Loucy (cell line): ENCODE results near the gene FOXA3.
A peak's percentile ranks its signal among the peaks of the same experiment; 100 is the strongest.

Experiments
- H2AFZ ChIP-seq: fragments of 200-600 bp; sonication (generic); 2 replicates; pipeline ENCODE4 v1.6.0; 2016; ENCODE audit warnings: antibody characterized with exemption, mild to moderate bottlenecking, low read length, moderate library complexity
- H3F3A ChIP-seq: fragments of 200-600 bp; 2 replicates; pipeline ENCODE4 v1.6.0; 2016; ENCODE audit warnings: antibody characterized with exemption, low read depth, mild to moderate bottlenecking
- H3K27me3 ChIP-seq: fragments of 200-600 bp; sonication (generic); 2 replicates; pipeline ENCODE4 v1.6.1; 2014; ENCODE audit warnings: low read length, mild to moderate bottlenecking; ENCODE audit not compliant: insufficient read depth, poor library complexity, severe bottlenecking
- H3K36me3 ChIP-seq: fragments of 200-600 bp; sonication (generic); 2 replicates; pipeline ENCODE4 v1.6.1; 2016; ENCODE audit warnings: low read length; ENCODE audit not compliant: insufficient read depth
- H3K4me1 ChIP-seq: fragments of 200-600 bp; sonication (generic); 2 replicates; pipeline ENCODE4 v1.5.1; 2014; ENCODE audit warnings: low read length, mild to moderate bottlenecking; ENCODE audit not compliant: insufficient read depth, poor library complexity, severe bottlenecking
- H3K4me2 ChIP-seq: fragments of 200-600 bp; sonication (generic); 2 replicates; pipeline ENCODE4 v1.6.0; 2014; ENCODE audit warnings: antibody characterized with exemption, low read length, low read depth, mild to moderate bottlenecking; ENCODE audit not compliant: poor library complexity, severe bottlenecking
- H3K4me3 ChIP-seq: fragments of 200-600 bp; sonication (generic); 2 replicates; pipeline ENCODE4 v1.5.1; 2014; ENCODE audit warnings: low read length, mild to moderate bottlenecking, mixed read lengths; ENCODE audit not compliant: poor library complexity, severe bottlenecking
- H3K79me2 ChIP-seq: fragments of 200-600 bp; sonication (generic); 2 replicates; pipeline ENCODE4 v1.6.1; 2014; ENCODE audit warnings: low read length; ENCODE audit not compliant: insufficient read depth
- H3K9ac ChIP-seq: fragments of 200-600 bp; sonication (generic); 2 replicates; pipeline ENCODE4 v1.6.0; 2014; ENCODE audit warnings: mild to moderate bottlenecking, low read depth, low read length, moderate library complexity; ENCODE audit not compliant: poor library complexity, severe bottlenecking
- H3K9me2 ChIP-seq: fragments of 200-600 bp; sonication (generic); replicated peaks from 2 replicates; pipeline ENCODE4 v1.6.1; 2016; ENCODE audit warnings: low read depth, low read length, mixed read lengths
- H3K9me3 ChIP-seq: fragments of 200-600 bp; sonication (generic); 2 replicates; pipeline ENCODE4 v1.6.1; 2014; ENCODE audit warnings: mild to moderate bottlenecking, antibody characterized with exemption, low read length, low read depth; ENCODE audit not compliant: insufficient read depth
- H4K20me1 ChIP-seq: fragments of 200-600 bp; sonication (generic); 2 replicates; pipeline ENCODE4 v1.6.0; 2014; ENCODE audit warnings: antibody characterized with exemption, low read length, mild to moderate bottlenecking; ENCODE audit not compliant: insufficient read depth, poor library complexity, severe bottlenecking
- CTCF ChIP-seq: fragments of 200-600 bp; sonication (generic); conservative IDR thresholded peaks from 2 replicates; pipeline ENCODE4 v1.5.1; 2014; ENCODE audit warnings: mild to moderate bottlenecking, antibody characterized with exemption, low read length
- EZH2phosphoT487 ChIP-seq: fragments of 200-600 bp; IDR thresholded peaks from 2 replicates; pipeline ENCODE4 v1.6.1; 2018; ENCODE audit warnings: antibody characterized with exemption, mild to moderate bottlenecking, moderate library complexity, borderline replicate concordance

Gene FOXA3

GRCh38 chr19:45899253-45899652 lies 35.1 kb downstream of the FOXA3 start:
- no peaks in the 10 kb centered on the region for H3F3A ChIP-seq
- H3K9ac ChIP-seq, result no peak overlapping the region
- H3K79me2 ChIP-seq, result peaks cover 27% of the 10 kb centered on the region
- no peaks in the 10 kb centered on the region for H3K27me3 ChIP-seq
- H3K4me1 ChIP-seq, result peaks cover 5% of the 10 kb centered on the region
- H3K36me3 ChIP-seq, result no peaks in the 10 kb centered on the region; the same call in 1 of the 2 replicates
- peaks cover 4% of the 10 kb centered on the region for H4K20me1 ChIP-seq
- H3K4me3 ChIP-seq, result no peak overlapping the region
- TF ChIP-seq CTCF (no peak), EZH2phosphoT487 (no peak)
- no peaks in the 10 kb centered on the region for H3K9me2 ChIP-seq
- H2AFZ ChIP-seq, result no peak overlapping the region
- no peaks in the 10 kb centered on the region for H3K9me3 ChIP-seq
- no peak overlapping the region for H3K4me2 ChIP-seq

GRCh38 chr19:45899919-45900589 lies 35.9 kb downstream of the FOXA3 start:
- no peak overlapping the region for H2AFZ ChIP-seq
- no peak overlapping the region for H3K9ac ChIP-seq
- peaks cover 4% of the 10 kb centered on the region for H4K20me1 ChIP-seq
- H3K9me3 ChIP-seq, result no peaks in the 10 kb centered on the region
- H3K4me3 ChIP-seq, result peak overlapping the region; percentile 99
- TF ChIP-seq EZH2phosphoT487, result no peak
- TF ChIP-seq CTCF, result no peak
- H3K4me1 ChIP-seq, result peaks cover 5% of the 10 kb centered on the region
- H3K79me2 ChIP-seq, result peaks cover 27% of the 10 kb centered on the region
- H3K36me3 ChIP-seq, result no peaks in the 10 kb centered on the region; the same call in 1 of the 2 replicates
- H3K9me2 ChIP-seq, result no peaks in the 10 kb centered on the region
- no peaks in the 10 kb centered on the region for H3K27me3 ChIP-seq
- no peaks in the 10 kb centered on the region for H3F3A ChIP-seq
- H3K4me2 ChIP-seq, result peak overlapping the region; percentile 85

- peak overlapping the region; percentile 99 for H3K4me3 ChIP-seq
- TF ChIP-seq CTCF (no peak), EZH2phosphoT487 (no peak)
Observed at GRCh38 chr19:45900738-45901431, 36.8 kb downstream of the FOXA3 start.

More at GRCh38 chr19:45900738-45901431, 36.8 kb downstream of the FOXA3 start:
- H3K9me2 ChIP-seq, result no peaks in the 10 kb centered on the region
- no peaks in the 10 kb centered on the region for H3K9me3 ChIP-seq
- H4K20me1 ChIP-seq, result peaks cover 4% of the 10 kb centered on the region
- peaks cover 5% of the 10 kb centered on the region for H3K4me1 ChIP-seq
- peak overlapping the region; percentile 13 for H3K9ac ChIP-seq
- no peaks in the 10 kb centered on the region for H3F3A ChIP-seq
- H3K27me3 ChIP-seq, result no peaks in the 10 kb centered on the region
- H3K36me3 ChIP-seq, result no peaks in the 10 kb centered on the region; the same call in 1 of the 2 replicates
- peak overlapping the region; percentile 85 for H3K4me2 ChIP-seq
- H3K79me2 ChIP-seq, result peaks cover 27% of the 10 kb centered on the region
- no peak overlapping the region for H2AFZ ChIP-seq
